Measurements from ENCODE around the gene ALDH3B1.

The ALDH3B1 gene

DNA sequence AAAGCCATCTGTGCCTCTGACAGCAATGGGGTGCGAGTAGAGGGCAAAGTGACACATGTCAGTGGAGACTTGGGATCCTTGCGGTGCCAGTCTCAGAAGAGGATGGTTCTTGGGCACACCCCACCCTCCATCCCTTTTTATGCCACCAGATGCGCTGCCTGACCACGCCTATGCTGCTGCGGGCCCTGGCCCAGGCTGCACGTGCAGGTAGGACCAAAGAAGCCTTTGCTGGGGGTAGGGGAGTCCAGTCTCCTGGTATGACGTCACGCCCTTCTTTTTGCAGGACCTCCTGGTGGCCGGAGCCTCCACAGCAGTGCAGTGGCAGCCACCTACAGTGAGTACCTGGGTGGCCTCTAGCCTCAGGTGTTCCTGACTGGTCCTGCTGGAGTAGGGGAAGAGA lies 21.9 kb downstream of the ALDH3B1 start:
- no peak for DNase-seq

DNA sequence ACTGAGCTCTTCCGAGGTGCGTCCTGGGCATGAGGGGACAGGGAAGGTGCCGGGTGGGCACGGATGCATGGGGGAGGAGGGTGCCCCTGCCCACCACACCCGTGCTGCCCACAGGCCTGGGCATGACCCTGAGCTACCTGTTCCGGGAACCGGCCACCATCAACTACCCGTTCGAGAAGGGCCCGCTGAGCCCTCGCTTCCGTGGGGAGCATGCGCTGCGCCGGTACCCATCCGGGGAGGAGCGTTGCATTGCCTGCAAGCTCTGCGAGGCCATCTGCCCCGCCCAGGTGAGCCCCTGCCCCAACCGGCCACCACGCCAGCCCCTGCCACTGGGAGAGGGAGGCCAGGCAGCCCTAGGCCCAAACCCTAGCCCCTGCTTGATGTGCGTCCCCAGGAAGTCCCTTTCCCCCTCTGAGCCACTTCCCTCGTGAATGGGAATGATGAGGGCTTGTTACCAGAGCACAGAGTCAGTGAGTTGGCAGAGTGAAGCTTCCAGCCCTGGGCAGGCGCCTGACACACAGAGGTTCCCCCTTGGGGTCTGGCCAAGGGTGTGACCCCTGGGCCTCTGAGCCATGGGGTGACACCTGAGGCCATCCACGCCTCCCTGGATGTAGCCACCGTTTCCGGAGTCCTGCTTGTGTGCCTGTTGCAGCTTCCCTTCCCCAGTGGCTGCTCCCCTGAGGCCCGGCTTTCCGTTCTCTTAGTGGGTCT lies 23.0 kb downstream of the ALDH3B1 start:
- no peak for DNase-seq

DNA sequence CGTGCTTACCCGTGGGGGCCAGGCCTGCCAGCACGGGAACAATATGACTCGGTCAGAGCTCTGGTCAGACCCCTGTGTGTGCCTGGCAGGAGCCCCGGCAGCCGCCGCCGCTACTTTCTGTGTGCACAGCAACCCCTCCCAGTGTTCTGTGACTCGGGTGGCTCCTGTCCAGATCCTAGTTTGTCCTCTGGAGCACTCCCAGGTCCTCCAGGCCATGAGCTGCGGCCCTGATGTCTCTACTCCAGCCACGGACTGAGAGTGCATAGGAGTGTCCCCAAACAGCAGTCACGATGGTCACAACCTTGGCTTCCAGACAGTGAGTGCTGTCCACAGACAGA lies 23.6 kb downstream of the ALDH3B1 start:
- DNase-seq = no peak

DNA sequence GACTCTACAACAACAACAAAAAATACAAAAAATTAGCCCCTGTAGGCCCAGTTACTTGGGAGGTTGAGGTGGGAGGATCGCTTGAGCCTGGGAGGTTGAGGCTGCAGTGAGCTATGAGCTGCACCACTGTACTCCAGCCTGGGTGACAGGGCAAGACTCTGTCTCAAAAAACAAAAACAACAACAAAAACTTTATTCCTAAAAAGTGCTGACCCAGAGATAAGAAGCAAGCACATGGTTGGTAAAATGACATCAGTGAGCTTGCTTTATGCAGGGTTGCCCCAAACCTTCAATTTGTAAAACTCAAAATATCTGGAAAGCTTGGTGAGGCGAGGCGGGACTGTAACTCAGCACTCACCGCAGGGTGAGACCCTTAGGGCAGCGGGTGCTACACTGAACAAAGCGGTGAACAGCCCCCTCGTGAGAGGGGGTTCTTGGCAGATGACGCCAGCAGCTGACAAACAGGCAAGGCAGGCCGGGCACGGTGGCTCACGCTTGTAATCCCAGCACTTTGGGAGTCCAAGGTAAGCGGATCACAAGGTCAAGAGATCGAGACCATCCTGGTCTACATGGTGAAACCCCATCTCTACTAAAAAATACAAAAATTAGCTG lies 25.2 kb downstream of the ALDH3B1 start:
- DNase-seq = no peak

DNA sequence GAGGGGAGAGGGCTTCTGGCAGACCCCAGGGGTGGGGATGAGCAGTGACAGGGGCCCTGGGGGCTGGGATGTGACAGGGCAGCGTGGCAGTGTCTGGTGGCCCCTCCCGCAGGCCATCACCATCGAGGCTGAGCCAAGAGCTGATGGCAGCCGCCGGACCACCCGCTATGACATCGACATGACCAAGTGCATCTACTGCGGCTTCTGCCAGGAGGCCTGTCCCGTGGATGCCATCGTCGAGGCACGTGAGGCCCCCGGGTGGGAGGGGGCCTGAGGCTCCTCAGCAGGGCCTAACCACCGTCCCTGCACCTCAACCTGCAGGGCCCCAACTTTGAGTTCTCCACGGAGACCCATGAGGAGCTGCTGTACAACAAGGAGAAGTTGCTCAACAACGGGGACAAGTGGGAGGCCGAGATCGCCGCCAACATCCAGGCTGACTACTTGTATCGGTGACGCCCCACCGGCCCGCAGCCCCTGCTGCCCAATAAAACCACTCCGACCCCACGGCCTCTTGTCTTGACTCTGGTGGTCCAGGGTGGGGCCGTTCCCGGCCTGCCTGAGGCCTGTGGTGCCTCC lies 26.1 kb downstream of the ALDH3B1 start:
- DNase-seq = peak; percentile 79 to 91 (median 88)

DNA sequence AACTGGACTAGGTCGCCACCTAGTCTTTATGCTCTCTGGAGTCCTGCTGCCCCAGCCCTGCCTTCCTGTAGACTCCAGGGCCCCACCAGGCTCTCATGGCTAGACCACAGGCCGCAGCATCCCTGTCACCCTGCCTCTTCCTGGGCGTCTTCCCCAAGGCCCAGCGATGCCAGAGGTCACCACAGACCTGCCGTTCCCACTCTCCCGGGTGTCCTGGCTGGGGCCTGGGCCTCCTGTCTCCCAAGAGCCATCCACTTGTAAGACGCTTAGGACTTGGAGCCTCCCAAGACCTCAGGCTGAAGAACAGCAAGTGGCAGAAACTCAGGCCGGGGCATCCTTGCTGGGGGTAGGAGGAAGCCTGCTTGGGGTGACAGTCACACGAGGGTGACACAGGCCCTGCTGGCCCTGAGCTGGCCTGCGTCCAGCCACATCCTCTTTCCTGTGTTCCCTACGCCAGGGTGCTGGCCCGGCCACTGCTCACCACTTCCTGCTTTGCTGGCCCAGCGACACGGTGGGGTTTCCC lies 26.7 kb downstream of the ALDH3B1 start:
- DNase-seq = peak; percentile 94 to 97 (median 96)

DNA sequence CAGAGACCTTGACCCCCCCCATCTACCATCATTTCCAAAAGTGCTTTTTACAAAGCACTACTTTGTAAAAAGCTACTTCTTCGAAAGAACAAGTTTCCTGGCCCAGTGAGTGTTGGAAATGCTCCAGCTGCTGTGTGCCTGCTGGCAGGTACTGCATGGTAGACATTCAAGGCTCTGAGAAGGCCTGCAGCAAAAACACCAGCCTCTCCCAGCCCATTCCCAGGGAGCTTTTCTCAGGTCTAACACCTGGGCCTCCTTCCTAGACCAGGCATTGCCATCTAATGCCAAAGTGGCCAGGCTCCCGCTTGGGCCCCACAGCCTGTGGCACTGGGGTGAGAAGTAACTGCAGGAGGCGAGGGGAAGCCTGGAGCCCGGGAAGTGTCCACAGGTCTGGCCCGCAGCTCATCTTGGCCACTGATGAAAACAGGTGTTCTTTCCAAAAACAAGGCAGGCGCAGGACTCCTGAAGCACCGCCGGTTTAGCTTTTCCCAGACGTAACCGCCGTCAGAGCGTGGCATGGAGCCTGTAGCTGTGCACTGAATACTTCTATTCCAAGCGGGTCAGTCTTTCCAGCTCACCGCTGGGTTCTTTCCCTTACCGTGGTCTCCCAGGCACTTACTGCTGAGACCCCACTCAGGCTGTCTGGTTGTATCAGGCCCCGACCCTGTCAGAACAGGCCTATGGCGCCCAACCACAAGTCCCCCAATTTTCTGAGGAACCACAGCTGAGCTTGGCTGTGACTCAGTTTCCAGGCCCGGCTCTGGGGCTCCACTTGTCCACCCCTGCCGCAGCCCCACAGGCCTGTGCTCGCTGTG lies 27.5 kb downstream of the ALDH3B1 start:
- peak in 3 of 4 experiments; percentile 26 to 33 (median 26) for DNase-seq

DNA sequence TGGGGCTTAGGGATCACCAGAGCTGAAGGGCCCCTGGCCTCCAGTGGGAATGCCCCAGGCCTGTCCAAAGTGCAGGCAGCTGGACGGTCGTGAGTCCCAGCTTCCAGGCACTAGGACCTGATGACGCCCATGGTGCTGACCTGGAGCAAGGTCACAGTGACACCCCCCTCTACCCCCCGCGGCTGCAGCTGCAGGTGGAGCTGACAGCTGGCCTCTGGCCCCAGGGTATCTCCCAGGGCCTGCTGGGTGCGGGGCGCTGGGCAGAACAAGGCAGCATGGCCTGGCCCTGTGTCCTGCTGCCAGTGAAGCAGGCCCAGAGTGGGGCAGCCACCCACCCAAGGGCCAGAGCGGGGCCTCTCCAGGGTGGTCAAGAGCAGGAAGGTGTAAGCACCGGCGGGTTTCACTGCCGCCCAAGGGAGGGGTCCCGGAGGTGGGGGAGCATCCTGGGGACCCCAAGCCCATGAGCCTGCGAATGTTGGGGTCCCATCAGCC lies 28.1 kb downstream of the ALDH3B1 start:
- DNase-seq = no peak

DNA sequence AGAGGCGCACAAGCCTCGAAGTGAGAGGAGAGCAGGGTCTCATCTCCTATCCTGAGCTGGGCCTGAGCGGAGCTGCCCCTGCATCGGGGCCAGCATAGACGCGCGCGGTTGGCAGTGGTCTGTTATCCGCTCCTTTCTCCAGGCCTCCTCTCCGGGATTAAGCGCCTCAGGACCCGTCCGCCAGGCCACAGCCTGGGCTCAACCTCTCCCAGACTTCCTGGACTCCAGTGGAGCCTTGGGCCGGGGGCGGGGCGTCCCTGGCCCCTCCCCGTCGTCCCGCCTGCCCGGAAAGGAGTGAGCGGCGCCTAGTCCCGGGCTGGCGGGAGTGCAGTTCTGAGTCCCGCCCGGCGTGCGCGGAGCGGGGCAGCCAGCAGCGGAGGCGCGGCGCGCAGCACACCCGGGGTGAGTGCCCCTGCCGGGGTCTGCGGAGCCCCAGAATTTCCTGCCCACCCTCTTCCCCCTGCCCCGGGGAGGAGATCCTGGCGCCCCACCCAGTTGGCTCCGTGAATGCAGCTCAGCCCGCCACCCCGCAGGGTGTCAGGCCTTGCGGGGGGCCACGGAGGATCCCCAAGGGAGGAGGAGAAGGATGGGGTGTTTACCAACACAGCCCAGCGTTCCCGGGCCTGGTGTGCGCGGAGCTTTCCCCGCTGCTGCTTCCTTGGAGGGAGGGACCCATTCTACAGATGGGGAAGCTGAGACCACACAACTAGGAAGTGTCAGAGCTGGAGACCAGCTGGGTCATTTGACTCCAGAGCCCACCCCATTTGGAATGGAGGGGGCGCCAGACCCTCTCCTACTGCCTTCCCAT lies 28.8 kb downstream of the ALDH3B1 start, which contains the start of gene TCIRG1:
Gene TCIRG1 (plus strand): TSS at position 308 of the 808 bp plus-strand sequence. CDS start 2,247 bp downstream, outside the sequence.
- peak; percentile 91 to 96 (median 94) for DNase-seq

DNA sequence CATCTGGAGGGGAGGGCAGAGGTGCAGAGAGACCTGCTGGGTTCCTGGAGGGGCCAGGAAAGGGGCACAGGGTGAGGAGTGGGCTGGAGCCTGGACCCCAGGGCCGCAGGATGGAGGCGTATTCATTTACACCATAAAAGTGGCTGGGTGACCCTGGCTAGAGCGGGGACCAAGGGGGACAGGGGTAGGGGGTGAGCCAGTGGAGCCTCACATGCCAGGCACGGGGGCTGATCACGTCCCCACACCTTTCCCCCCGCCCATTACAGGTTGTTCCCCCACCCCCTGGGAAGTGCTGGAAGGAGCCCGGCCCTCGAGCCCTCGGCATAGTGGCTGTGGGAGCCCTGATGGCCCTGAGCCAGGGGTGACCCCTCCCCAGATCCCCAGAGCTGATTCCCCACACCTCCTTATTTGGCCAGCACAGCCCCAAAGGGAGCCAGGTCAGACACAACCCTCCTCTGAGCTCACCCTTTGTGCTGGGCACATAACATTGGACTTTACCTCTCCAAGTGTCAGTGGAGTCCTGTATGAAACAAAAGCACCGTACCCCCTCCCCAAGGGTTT lies 29.5 kb downstream of the ALDH3B1 start:
- peak in 3 of 4 experiments; percentile 33 to 58 (median 36) for DNase-seq

DNA sequence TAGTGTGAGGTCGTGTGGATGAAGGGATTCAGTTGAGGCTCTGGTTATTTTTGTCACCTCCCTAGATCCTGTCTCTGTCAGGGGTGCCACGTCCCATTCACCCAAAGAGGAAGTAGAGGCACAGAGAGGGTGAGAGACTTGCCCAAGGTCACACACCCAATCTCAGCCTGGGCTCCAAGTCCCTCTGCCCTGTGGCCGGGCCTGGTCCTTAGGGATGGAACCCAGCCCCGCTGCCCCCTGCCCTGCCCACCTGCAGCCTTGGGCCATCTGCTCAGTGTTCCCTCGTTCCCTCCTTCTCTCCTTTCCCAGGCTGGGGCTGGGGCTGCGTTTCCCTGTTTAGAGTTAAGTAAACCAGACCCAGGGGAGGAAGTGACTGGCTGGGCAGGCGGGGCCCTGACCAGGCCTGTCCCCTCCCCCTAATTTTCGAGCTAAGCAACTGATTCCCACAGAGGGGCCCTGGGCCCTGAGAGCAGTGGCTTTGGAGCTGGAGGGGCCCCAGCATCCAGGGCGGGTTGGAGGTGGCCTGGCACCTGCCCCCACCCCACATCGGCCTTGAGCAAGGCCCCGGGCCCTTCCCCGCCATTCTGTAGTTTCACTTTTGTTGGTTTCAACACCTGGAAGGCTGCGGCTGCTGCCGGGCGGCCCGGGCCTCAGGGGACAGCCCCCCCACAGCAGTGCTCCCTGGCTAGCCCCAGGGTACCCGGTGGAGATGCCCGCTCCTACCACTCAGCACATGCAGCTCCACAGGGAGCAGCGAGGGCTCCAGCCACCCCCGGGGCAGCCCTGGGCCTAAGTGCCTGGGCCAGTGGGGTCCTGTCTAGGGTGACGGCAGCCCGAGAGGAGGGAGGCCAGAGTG lies 30.2 kb downstream of the ALDH3B1 start:
- peak; percentile 68 to 88 (median 82) for DNase-seq

DNA sequence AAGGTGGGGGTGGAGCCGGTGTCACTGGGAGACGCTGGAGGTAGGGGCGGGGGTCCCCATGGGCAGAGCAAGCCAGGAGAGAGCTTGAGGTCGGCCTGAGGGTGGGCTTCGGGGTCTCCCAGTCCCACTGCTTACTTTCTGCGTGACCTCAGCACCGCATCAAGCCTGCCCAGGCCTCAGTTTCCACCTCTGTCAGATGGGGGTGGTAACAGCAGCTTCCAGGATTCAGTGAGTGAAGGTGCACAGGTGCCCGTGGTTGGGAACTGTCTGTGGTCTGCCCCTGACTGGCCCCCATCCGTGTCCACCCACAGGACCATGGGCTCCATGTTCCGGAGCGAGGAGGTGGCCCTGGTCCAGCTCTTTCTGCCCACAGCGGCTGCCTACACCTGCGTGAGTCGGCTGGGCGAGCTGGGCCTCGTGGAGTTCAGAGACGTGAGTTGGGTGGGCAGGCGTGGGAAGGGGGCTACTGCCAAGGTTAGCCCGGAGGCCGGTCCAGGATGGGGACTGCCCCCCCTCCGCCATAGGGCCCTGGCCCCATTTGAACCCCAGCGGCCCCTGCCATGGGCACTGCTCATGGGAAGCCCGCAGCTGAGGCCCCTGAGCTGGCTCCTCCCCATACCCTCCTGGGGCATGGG lies 30.9 kb downstream of the ALDH3B1 start:
- no peak for DNase-seq

DNA sequence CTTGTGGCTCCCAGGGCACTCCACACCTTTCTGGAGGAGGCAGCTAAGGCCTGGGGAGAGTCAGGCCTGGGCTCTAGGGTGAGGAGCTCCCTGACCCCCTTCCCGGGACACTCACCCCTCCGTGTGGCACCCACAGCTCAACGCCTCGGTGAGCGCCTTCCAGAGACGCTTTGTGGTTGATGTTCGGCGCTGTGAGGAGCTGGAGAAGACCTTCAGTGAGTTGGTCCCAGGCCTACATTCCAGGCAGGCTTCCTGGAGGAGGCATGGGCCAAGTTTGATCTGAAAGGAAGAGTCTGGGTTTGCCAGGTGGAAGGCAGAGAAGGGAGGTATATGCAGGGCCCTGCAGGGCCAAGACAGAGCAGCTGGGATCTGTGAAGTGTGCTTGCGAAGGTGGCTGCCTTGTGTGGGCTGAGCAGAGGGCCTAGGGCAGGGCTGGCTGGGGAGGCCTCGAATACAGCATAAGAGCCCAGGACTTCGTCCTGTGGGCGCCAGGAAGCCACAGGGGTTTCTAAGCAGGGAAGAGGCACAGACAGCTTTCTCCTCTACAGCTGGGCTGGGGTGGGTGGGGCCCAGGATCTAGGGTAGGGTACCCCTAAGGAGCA lies 31.6 kb downstream of the ALDH3B1 start:
- DNase-seq = no peak

DNA sequence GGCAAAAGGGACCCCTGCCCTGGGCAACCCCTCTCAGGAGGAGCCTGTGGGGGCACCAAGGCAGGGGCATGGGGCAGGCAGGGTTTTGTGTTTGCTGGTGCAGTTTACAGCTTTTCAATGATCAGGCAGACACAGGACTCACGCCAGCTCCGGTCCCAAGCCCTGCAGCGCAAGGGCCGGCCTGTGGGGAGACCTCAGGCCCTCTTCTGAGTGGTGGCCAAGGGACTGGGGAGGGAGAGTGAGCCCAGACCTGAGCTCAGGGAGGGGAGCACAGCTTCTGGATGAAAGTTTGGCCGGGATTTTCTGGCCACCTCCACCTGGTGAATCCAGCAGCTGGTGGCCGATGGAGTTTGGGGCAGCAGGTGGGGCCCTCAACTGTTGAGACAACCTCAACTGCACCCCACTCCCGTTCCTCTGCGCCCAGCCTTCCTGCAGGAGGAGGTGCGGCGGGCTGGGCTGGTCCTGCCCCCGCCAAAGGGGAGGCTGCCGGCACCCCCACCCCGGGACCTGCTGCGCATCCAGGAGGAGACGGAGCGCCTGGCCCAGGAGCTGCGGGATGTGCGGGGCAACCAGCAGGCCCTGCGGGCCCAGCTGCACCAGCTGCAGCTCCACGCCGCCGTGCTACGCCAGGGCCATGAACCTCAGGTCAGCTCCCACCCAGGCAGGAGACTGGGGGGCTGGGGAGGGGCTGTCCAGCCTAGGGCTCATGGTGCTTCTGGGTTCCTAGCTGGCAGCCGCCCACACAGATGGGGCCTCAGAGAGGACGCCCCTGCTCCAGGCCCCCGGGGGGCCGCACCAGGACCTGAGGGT lies 32.3 kb downstream of the ALDH3B1 start:
- no peak for DNase-seq

DNA sequence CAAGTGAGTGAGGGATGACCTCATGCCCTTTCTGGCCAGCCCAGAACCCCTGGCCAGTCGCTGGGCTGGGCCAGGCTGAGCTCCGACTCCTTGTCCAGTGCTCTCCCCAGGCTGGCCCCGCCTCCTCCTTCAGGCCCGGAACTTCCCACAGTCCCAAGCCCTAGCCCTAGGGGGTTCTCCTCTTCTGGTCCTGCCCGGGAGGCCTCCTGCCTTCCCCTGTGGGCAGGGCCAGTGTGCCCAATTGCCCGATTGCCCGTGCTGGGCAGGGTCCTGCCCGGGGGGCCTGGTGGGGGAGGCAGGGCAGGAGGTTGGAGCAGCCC lies 32.9 kb downstream of the ALDH3B1 start:
- DNase-seq = peak in 1 of 4 experiments; percentile 42

DNA sequence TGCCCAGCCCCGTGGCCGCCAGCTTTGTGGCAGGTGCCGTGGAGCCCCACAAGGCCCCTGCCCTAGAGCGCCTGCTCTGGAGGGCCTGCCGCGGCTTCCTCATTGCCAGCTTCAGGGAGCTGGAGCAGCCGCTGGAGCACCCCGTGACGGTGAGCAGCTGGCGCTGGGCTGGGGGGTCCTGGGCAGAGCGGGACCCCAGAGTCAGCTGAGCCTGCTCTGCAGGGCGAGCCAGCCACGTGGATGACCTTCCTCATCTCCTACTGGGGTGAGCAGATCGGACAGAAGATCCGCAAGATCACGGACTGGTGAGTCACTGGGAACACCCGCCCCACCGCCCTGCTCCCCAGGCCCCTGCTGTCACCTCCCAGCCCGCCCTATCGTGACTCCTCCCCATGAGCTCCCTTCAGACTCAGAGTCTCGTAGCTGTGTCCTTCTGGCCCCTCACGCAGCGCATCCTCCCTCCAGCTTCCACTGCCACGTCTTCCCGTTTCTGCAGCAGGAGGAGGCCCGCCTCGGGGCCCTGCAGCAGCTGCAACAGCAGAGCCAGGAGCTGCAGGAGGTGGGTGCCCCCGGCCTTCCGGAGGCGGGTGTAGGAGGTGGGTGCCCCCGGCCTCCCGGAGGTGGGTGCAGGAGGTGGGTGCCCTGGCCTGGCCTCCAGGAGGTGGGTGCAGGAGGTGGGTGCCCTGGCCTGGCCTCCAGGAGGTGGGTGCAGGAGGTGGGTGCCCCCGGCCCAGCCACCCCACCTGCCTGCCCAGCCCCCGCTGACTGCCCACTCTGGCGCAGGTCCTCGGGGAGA lies 33.4 kb downstream of the ALDH3B1 start:
- DNase-seq = peak; percentile 38 to 79 (median 62)

DNA sequence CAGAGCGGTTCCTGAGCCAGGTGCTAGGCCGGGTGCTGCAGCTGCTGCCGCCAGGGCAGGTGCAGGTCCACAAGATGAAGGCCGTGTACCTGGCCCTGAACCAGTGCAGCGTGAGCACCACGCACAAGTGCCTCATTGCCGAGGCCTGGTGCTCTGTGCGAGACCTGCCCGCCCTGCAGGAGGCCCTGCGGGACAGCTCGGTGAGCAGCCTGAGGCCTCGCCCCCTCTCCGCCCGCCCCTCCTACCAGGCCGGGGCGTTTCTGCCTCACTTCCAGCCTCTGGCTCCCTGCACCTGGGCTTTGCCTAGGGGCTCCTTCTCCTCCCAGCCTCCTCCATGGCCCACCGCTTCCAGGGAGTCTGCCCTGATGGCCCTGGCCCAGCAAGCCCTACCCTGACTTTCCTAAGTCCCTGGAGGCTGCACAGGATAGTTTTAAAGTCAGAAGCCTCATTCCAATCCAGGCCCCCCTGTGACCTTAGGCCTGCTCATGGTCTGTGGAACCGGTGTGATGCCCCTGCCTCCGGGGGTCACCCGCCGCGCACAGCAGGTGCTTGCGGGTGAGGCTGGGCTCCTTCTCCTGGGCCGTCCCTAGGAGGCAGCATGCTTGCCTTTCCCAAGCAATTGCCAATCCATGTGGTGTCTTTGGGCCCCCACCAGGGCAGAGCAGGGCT lies 34.2 kb downstream of the ALDH3B1 start:
- peak in 1 of 4 experiments; percentile 1 for DNase-seq

Data from suppressor macrophage (primary cell).